Caki2 (cell line): ENCODE results near the gene ENTPD6. TPM values are rescaled to one million over a fixed set of nuclear protein-coding genes. Genes with fewer than 3 reads are reported as not detected.
A peak's percentile ranks its signal among the peaks of the same experiment; 100 is the strongest.

Experiments used
- DNase-seq: peaks from one replicate; pipeline ENCODE4 v3.0.0-alpha.2; 2015; ENCODE audit warnings: low read depth
- in situ Hi-C: cut with HindIII; loops from 2 replicates; pipeline ENCODE4 v1.10.0; 2016; ENCODE audit warnings: low sequenced_read_pairs, low pct_unique_long_range_greater_than_20kb, mixed read lengths
- total RNA-seq: library from RNA; depleted of rRNA; stranded (reverse); fragments of >200 nt; shearing (Covaris generic); gene quantifications from 2 replicates; pipeline ENCODE4 v1.2.3, GENCODE V29; 2014; ENCODE audit warnings: low replicate concordance

ENTPD6 gene
- total RNA-seq, 1 experiment from 2014 or later, result 122 TPM

- DNase-seq, result no peak
- in situ Hi-C loops, result no loop called here
Measured at GRCh38 chr20:25218109-25218486, 22.6 kb downstream of the ENTPD6 start.

GRCh38 chr20:25218492-25218891 lies 23.0 kb downstream of the ENTPD6 start:
- in situ Hi-C loops, result no loop called here
- no peak for DNase-seq

- in situ Hi-C loops, result no loop called here
- DNase-seq, result no peak
Measured at GRCh38 chr20:25219365-25219764, 23.9 kb downstream of the ENTPD6 start.

GRCh38 chr20:25220021-25220730 lies 24.7 kb downstream of the ENTPD6 start:
- DNase-seq, result no peak
- in situ Hi-C loops, result no loop called here

GRCh38 chr20:25220810-25221591 lies 25.5 kb downstream of the ENTPD6 start:
- in situ Hi-C loops, result no loop called here

GRCh38 chr20:25221592-25222460 lies 26.3 kb downstream of the ENTPD6 start:
- in situ Hi-C loops, result no loop called here
- DNase-seq, result no peak

More at GRCh38 chr20:25220810-25221591, 25.5 kb downstream of the ENTPD6 start:
- no peak for DNase-seq

GRCh38 chr20:25222461-25223178 lies 27.1 kb downstream of the ENTPD6 start:
- DNase-seq, result no peak
- in situ Hi-C loops, result no loop called here

- peak; percentile 94 for DNase-seq
- in situ Hi-C loops, result no loop called here
Measured at GRCh38 chr20:25223179-25223661, 27.7 kb downstream of the ENTPD6 start.

GRCh38 chr20:25223765-25224720 lies 28.5 kb downstream of the ENTPD6 start:
- in situ Hi-C loops, result no loop called here
- no peak for DNase-seq

GRCh38 chr20:25224941-25225340 lies 29.4 kb downstream of the ENTPD6 start:
- in situ Hi-C loops, result no loop called here
- no peak for DNase-seq

GRCh38 chr20:25225642-25226432 lies 30.3 kb downstream of the ENTPD6 start:
- in situ Hi-C loops, result no loop called here
- no peak for DNase-seq

- in situ Hi-C loops, result no loop called here
Measured at GRCh38 chr20:25226433-25227316, 31.2 kb downstream of the ENTPD6 start.

GRCh38 chr20:25227317-25227831 lies 31.9 kb downstream of the ENTPD6 start:
- peak; percentile 53 for DNase-seq
- in situ Hi-C loops, result no loop called here

More at GRCh38 chr20:25226433-25227316, 31.2 kb downstream of the ENTPD6 start:
- DNase-seq, result no peak

- no peak for DNase-seq
- in situ Hi-C loops, result no loop called here
Measured at GRCh38 chr20:25229486-25230165, 34.1 kb downstream of the ENTPD6 start.
